Common myeloid progenitor, CD34-positive (primary cell): ENCODE results near the gene CXADR.
A peak's percentile ranks its signal among the peaks of the same experiment; 100 is the strongest.

ENCODE experiments used
- CTCF ChIA-PET: fragments of 350-600 bp; sonication (Branson Sonifier 250); formaldehyde crosslinking; loops from one replicate; lab custom pipeline; 2021; ENCODE audit warnings: antibody characterized with exemption; lab: Charles Lee
- POLR2A ChIA-PET: fragments of 350-600 bp; sonication (Branson Sonifier 250); formaldehyde crosslinking; loops from one replicate; lab custom pipeline; 2021; ENCODE audit warnings: antibody characterized with exemption; lab: Charles Lee
- DNase-seq, 3 donors: peaks; one replicate each; pipeline versions ENCODE4 v3.0.0 to v3.0.0-alpha.2; 2013
- H3K27ac ChIP-seq, 2 experiments: 1 replicate in 1 of 2; 2 replicates in 1 of 2; pipeline ENCODE4 v1.7.0; 2013; ENCODE audit warnings: inconsistent platforms in 2 of 2, low read length in 2 of 2, mild to moderate bottlenecking in 2 of 2, low read depth in 1 of 2, moderate library complexity in 1 of 2; ENCODE audit not compliant: severe bottlenecking in 2 of 2, insufficient read depth in 1 of 2, poor library complexity in 1 of 2
- H3K27me3 ChIP-seq, 5 experiments: replicated peaks in 2 of 5; 1 replicate in 3 of 5; 2 replicates in 2 of 5; pipeline versions ENCODE4 v1.6.1 to v1.7.0; 2013; ENCODE audit warnings: low read length in 4 of 5, mild to moderate bottlenecking in 2 of 5, moderate library complexity in 2 of 5, inconsistent platforms in 1 of 5; ENCODE audit not compliant: insufficient read depth in 5 of 5, control insufficient read depth in 4 of 5
- H3K36me3 ChIP-seq, 4 experiments: 1 replicate in 2 of 4; 2 replicates in 2 of 4; pipeline versions ENCODE4 v1.6.1 to v1.7.0; 2013; ENCODE audit warnings: low read length in 3 of 4, control low read depth in 1 of 4, mild to moderate bottlenecking in 1 of 4; ENCODE audit not compliant: control insufficient read depth in 4 of 4, insufficient read depth in 4 of 4
- H3K4me1 ChIP-seq, 4 experiments: 1 replicate in 3 of 4; 2 replicates in 1 of 4; pipeline versions ENCODE4 v1.6.1 to v1.7.1; 2013; ENCODE audit warnings: low read length in 3 of 4, mild to moderate bottlenecking in 3 of 4, control low read depth in 1 of 4, inconsistent platforms in 1 of 4, moderate library complexity in 1 of 4; ENCODE audit not compliant: control insufficient read depth in 4 of 4, insufficient read depth in 4 of 4; ENCODE audit errors: control extremely low read depth in 1 of 4
- H3K4me3 ChIP-seq, 7 experiments: 1 replicate in 4 of 7; 2 replicates in 3 of 7; pipeline versions ENCODE4 v1.5.1 to v1.7.0; 2013; ENCODE audit warnings: mild to moderate bottlenecking in 7 of 7, low read length in 6 of 7, moderate library complexity in 6 of 7, inconsistent platforms in 2 of 7, low read depth in 2 of 7, control low read depth in 1 of 7; ENCODE audit not compliant: insufficient read depth in 4 of 7, control insufficient read depth in 1 of 7; ENCODE audit errors: extremely low read depth in 1 of 7
- H3K9me3 ChIP-seq, 5 experiments: 1 replicate in 4 of 5; 2 replicates in 1 of 5; pipeline versions ENCODE4 v1.6.1 to v1.7.1; 2013; ENCODE audit warnings: low read length in 4 of 5, mild to moderate bottlenecking in 2 of 5, inconsistent platforms in 1 of 5, low read depth in 1 of 5, moderate library complexity in 1 of 5; ENCODE audit not compliant: control insufficient read depth in 4 of 5, insufficient read depth in 2 of 5; ENCODE audit errors: control extremely low read depth in 1 of 5
- WGBS: methylation state at CpG from one replicate; pipeline ENCODE4 v1.1.5; 2013; ENCODE audit not compliant: insufficient coverage; 5-methylcytosine and 5-hydroxymethylcytosine counted together

CXADR gene

DNA sequence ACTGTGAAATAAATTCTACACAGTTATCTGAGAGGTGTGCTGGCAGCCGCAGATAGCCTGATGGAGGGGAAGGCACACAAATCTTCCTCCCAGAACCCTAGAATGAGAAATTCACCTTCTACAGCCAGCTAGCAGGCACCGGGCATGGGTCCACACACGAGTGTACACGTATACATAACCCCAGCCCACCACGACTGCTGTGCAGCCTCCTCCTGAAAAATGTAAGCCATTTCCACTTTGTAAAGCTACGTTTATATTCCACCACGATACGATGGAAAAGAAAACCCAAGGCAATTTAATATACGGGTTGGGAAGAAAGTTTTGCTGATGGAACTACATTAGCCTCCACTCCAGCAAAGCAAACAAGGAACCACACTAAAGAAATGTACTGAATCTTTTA, 98.1 kb downstream of the CXADR start:
- 78% methylated on average over 4 of the region's 9 CpGs for WGBS
- H3K27ac ChIP-seq: peak overlapping the region in 1 of 2 experiments; percentile 87
- no peaks in the 10 kb centered on the region for H3K9me3 ChIP-seq
- no peaks in the 10 kb centered on the region for H3K27me3 ChIP-seq
- peaks cover 0 to 22% (median 6%) of the 10 kb centered on the region in 4 experiments for H3K36me3 ChIP-seq
- POLR2A ChIA-PET: no interaction called here
- peaks cover 4 to 18% (median 13%) of the 10 kb centered on the region in 4 experiments for H3K4me1 ChIP-seq
- CTCF ChIA-PET: interaction anchor here (1.2 to 1.4 kb wide), 5 partner anchors 11 to 208 kb away, joined by 3 to 5 read pairs (median 3); no protein-coding TSS in a partner anchor
- DNase-seq: peak in 2 of 3 donors; percentile 5 to 27
- H3K4me3 ChIP-seq: peak overlapping the region in 6 of 7 experiments; percentile 84 to 95 (median 90)

GRCh38 chr21:17611414-17612022, 98.7 kb downstream of the CXADR start:
- Histone ChIP-seq H3K27me3 (no peaks in the 10 kb centered on the region), H3K36me3 (peaks cover 0 to 18% (median 6%) of the 10 kb centered on the region in 4 experiments), H3K4me3 (peak overlapping the region; percentile 63 to 95 (median 89)), H3K9me3 (no peaks in the 10 kb centered on the region), H3K4me1 (peaks cover 4 to 18% (median 13%) of the 10 kb centered on the region in 4 experiments), H3K27ac (peak overlapping the region; percentile 48 to 87)
- peak; percentile 92 to 96 (median 95) for DNase-seq
- CTCF ChIA-PET: interaction anchor here (1.2 to 1.4 kb wide), 3 partner anchors 13 to 68 kb away, joined by 3 read pairs; no protein-coding TSS in a partner anchor
- POLR2A ChIA-PET: no interaction called here
- 0% methylated on average over 26 of the region's 26 CpGs for WGBS

- WGBS: 0% methylated on average over 49 of the region's 50 CpGs
- Histone ChIP-seq H3K27ac (peak overlapping the region; percentile 48 to 87), H3K36me3 (peaks cover 0 to 18% (median 6%) of the 10 kb centered on the region in 4 experiments), H3K27me3 (no peaks in the 10 kb centered on the region), H3K9me3 (no peaks in the 10 kb centered on the region), H3K4me1 (peaks cover 4 to 18% (median 13%) of the 10 kb centered on the region in 4 experiments), H3K4me3 (peak overlapping the region; percentile 63 to 95 (median 89))
- ChIA-PET CTCF (interaction anchor here (1.2 to 1.4 kb wide), 2 partner anchors 22 to 67 kb away, joined by 3 read pairs; no protein-coding TSS in a partner anchor), POLR2A (no interaction called here)
- DNase-seq: peak in 2 of 3 donors; percentile 12 to 43
These were observed 99.3 kb downstream of the CXADR start for GRCh38 chr21:17612023-17612564.

DNA sequence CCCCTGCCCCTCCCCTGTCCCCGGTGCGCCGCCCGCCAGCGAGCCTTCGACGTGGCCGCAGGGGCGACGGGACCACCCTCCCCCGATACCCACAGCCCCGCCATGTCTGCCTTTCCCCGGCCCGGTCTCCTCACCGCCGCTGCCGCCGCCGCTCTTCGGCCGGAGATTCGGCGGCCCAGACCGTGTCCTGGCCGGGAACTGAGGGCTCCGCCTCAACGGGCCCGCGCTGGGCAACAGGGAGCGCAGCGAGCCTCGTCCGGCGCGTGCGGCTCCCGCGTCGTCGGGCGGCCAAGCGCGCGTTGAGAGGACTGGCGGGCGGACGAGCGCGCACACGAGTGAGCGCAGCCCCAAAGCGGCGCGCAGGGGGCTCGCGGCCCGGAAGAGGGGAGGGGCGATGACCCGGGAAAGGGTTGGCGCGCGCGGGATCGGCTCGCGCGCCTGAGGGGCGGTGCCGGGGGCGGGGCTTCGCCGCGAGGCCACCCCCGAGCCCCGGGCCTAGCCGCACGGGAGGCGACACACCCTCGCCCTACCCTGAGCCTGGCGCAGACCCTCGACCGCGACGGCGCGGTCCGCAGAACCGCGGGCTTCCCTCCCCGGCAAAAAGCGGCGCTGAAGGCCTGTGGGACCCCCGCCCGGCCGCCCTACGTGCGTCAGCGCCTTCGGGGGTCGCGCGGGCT, 99.9 kb downstream of the CXADR start, which contains the start of gene BTG3:
BTG3 (minus strand) TSS at position 337 of the 677 bp plus-strand sequence. CDS start 3,757 bp downstream, outside the sequence.
- under 1% methylated on average over 90 of the region's 102 CpGs for WGBS
- ChIA-PET CTCF (no interaction called here), POLR2A (no interaction called here)
- peak; percentile 70 to 81 (median 79) for DNase-seq
- Histone ChIP-seq H3K9me3 (no peaks in the 10 kb centered on the region), H3K27ac (peak within 1 kb of the TSS; percentile 48 to 87), H3K4me3 (peak within 1 kb of the TSS; percentile 63 to 95 (median 89)), H3K4me1 (peaks cover 4 to 18% (median 13%) of the 10 kb centered on the region in 4 experiments), H3K36me3 (peaks cover 0 to 12% (median 4%) of the 10 kb centered on the region in 4 experiments), H3K27me3 (no peaks in the 10 kb centered on the region)

DNA sequence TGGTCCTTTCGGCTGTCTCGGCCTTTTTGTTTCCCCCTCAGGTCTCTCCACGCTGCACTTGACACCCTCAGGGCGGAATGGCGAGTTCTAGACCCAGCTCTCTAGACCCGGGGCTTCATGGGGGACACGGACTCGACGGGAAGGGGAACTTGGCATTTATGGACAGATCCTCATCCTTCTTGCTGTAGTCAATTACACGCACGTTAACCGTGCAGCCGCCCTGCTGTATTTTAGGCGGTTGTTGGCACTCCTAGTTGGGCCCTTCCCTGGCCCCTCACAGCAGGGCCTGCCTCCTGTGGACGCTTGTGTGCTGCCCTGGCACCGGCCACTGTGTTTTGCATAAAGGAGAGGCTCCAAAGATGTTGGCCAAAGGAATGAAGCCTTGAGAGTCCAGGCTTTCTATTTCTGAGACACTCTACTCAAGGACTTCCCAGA, 100.4 kb downstream of the CXADR start:
- H3K27me3 ChIP-seq: no peaks in the 10 kb centered on the region
- H3K9me3 ChIP-seq: no peaks in the 10 kb centered on the region
- 19% methylated on average over 7 of the region's 16 CpGs for WGBS
- peaks cover 4 to 18% (median 13%) of the 10 kb centered on the region in 4 experiments for H3K4me1 ChIP-seq
- CTCF ChIA-PET: interaction anchor here (0.9 kb wide), 1 partner anchor 10 kb away, joined by 3 read pairs; no protein-coding TSS in a partner anchor
- DNase-seq: peak in 2 of 3 donors; percentile 56 to 61
- H3K4me3 ChIP-seq: peak overlapping the region; percentile 63 to 95 (median 89)
- H3K27ac ChIP-seq: peak overlapping the region in 1 of 2 experiments; percentile 22
- POLR2A ChIA-PET: no interaction called here
- H3K36me3 ChIP-seq: peaks cover 0 to 7% (median 0%) of the 10 kb centered on the region in 4 experiments

DNA sequence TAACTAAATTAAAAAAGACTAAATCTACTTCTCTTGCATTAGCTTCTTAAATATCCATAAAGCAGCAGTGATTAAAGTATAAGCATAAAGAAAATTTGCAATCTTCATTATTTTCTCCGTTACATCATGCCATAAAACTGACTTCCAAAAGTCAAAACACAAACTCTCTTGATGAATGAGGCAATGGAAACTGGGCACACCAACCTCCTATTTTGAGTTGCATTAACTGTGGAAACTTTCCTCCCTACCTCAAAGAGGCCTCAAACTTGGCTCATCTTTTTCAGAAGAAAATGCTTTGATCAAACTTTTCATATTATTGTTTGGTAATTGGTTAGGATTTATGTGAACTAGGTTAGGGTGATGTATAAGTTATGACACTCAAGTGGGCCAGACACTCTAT, 104.0 kb downstream of the CXADR start:
- Histone ChIP-seq H3K36me3 (no peaks in the 10 kb centered on the region), H3K27ac (no peak overlapping the region), H3K4me1 (peaks cover 0 to 7% (median 2%) of the 10 kb centered on the region in 4 experiments), H3K27me3 (no peaks in the 10 kb centered on the region), H3K4me3 (no peak overlapping the region), H3K9me3 (no peaks in the 10 kb centered on the region)
- DNase-seq: no peak
- WGBS: 100% methylated on average over 1 of the region's 1 CpG
- CTCF ChIA-PET: no interaction called here
- POLR2A ChIA-PET: no interaction called here
